HPDE6-E6E7 (cell line): ENCODE results near the gene UBE3A.

Experiments used
- DNase-seq: peaks from one replicate; pipeline ENCODE4 v3.0.0; 2011; ENCODE audit warnings: missing footprints; ENCODE audit errors: extremely low spot score

UBE3A gene

DNA sequence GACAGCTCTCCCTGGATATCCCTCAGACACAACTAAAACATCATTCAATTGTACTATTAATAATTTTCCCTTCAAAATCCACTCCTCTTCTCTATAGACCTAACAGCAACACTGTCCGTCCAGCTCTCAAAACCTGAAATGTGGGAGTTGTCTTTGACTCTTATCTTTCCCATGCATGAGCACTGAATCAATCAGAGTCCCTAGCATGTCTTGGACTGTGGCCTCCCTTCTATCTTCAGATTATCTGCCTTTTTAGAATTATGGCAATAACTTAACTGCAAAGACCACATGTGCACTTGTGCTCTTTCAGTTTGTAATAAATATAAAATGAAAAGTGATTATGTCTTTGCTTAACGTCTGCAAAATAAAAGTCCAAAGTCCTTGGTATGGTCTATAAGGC lies 107.0 kb downstream of the UBE3A start:
- no peak for DNase-seq

DNA sequence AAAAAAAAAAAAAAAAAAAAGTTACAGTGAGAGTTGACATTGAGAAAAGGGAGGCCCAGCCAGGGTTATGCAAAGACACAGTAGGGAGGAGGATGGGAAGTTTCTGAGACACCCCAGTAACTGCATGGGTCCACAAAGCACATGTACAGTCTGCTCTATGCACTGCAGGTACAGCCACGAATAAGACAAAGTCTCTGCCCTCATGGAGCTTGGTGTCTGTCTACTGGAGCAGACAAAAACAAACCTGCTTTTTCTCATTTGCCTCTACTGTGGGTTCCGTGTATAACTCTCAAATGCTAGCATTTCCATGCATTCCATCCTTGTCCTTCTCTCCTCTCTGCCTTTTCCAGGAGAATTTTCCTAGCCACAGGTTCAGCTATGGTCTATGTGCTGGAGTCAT lies 107.4 kb downstream of the UBE3A start:
- DNase-seq = no peak

DNA sequence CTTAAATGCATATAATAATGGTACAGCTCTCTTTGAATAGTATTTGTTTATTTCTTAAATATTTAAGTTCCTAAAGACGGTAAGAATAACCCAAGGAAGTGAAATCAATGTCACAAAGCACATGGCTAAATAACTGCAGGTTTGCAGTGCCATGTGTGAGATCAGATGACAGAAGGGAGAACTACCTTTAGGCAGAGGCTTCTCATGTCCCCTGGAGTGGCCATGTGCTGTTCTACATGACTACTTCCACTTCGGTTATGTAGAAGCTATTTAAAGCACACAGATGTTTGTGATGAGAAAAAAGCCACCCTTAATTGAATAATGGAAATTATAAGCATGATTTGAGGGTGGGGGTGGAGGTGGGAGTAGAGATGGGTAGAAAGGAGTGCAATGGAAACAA lies 109.1 kb downstream of the UBE3A start:
- DNase-seq = no peak

DNA sequence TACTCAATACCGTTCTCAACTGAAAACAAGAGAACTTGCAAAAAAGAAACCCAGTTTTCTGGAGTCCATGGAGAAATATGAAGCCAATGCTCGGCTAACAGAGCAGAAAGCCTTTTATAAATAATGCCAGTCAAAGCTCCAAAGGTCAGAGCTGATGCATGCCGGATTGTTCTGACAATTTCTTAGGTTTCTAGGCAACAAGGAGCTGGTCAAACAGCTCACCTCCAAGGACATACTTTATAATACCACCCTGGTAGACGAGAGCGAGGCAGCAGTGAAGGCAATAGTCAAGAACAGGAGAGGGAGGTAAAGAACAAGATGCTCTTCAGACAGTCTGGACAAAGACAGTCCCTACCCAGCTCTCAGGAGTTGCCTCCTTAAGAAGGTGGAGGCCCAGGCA lies 111.1 kb downstream of the UBE3A start:
- no peak for DNase-seq

DNA sequence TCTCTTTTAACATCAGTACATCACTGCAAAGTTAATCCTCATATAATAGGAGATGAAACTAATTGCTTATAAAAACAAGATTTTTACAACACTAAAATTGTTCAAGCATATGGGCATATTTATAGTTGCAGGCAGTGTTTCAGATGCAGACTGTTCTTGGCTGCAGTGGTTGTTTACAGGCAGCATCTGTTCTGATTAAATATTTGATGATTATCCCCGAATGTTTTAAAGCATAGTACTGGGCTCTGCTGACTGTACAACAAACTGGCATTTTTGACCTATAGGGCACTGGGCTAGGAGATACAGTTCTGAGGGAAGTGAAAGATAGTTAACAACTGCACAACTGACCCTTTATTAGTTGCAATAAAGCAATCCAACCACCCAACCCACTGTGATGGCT lies 113.6 kb downstream of the UBE3A start:
- no peak for DNase-seq

DNA sequence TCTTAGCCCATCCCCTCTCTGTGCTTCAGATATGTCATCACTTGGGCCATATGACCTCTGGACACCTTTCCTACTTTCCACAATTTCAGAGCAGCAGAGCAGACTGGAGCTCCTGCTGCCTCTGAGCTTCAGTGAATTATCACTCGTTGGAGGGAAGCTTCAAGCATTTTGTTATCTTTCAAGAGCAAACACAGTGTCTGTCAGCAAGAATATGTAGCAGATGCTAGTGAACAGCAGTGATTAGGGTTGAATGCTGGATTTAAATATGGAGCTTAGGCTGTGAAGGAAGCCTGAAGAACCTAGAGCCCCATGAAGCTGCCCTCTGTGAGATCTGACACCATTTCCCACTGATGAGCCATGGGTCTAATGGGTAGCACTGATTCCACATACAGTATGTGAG lies 115.4 kb downstream of the UBE3A start:
- no peak for DNase-seq

DNA sequence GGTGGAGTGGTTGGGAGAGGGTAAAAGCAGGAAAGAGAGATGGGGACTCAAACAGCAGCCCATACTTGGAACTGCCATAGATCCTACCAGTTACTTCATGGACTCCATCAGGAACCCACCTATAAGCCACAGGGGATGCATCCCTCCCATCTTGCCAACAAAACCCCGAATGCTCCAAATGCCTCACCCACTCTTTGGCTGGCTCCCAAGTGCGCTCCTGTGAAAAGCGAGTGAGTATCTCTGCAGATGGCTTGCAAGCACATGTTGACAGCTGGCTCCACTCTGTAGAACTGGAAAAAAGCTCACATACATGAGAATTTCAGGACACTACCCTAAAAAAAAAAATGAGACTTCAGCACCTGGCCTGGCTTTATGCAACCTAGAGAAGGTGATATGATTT lies 151.0 kb downstream of the UBE3A start:
- no peak for DNase-seq
